ENCODE results near the gene WSB1.

- TF ChIP-seq MAX (IDR thresholded peaks at IDR 0.05) = no peak
- TF ChIP-seq RAD21 (IDR thresholded peaks at IDR 0.05 in 1 of 2, conservative IDR thresholded peaks at IDR 0.05 in 1 of 2; ENCODE audit: low read depth in 2 of 2, low read length in 2 of 2) = no peak
- no peak for TF ChIP-seq RXRA (IDR thresholded peaks at IDR 0.05; ENCODE audit: insufficient read depth, low read depth, low read length)
- TF ChIP-seq POLR2AphosphoS5 (IDR thresholded peaks at IDR 0.05; ENCODE audit: low read depth, low read length) = no peak
- no peak for TF ChIP-seq YY1 (IDR thresholded peaks at IDR 0.05; ENCODE audit: low read depth, low read length)
- no peak for TF ChIP-seq CTCF (IDR thresholded peaks at IDR 0.05; ENCODE audit: control extremely low read depth in 1 of 3, insufficient read depth in 1 of 3, low read depth in 1 of 3, low read length in 3 of 3)
- TF ChIP-seq NANOG (IDR thresholded peaks at IDR 0.05; ENCODE audit: insufficient read depth, low read depth, low read length, poor library complexity, severe bottlenecking) = no peak
- TF ChIP-seq POLR2A (IDR thresholded peaks at IDR 0.05; ENCODE audit: control extremely low read depth in 1 of 2, low read depth in 2 of 2, low read length in 2 of 2) = no peak
- no peak for TF ChIP-seq SRF (IDR thresholded peaks at IDR 0.05; ENCODE audit: low read depth, low read length)
- no peak for TF ChIP-seq EZH2 (IDR thresholded peaks at IDR 0.05; ENCODE audit: low read depth, low read length, severe bottlenecking)
- no peak for TF ChIP-seq TAF1 (IDR thresholded peaks at IDR 0.05; ENCODE audit: low read depth, low read length)
- no peak for TF ChIP-seq SAP30 (IDR thresholded peaks at IDR 0.05; ENCODE audit: insufficient read depth, insufficient replicate concordance, low read length)
Observed at GRCh38 chr17:27282054-27282551, 11.8 kb upstream of the WSB1 start.

Measured in H1 (cell line).